Measurements from ENCODE around the gene PAIP2B.

DNA sequence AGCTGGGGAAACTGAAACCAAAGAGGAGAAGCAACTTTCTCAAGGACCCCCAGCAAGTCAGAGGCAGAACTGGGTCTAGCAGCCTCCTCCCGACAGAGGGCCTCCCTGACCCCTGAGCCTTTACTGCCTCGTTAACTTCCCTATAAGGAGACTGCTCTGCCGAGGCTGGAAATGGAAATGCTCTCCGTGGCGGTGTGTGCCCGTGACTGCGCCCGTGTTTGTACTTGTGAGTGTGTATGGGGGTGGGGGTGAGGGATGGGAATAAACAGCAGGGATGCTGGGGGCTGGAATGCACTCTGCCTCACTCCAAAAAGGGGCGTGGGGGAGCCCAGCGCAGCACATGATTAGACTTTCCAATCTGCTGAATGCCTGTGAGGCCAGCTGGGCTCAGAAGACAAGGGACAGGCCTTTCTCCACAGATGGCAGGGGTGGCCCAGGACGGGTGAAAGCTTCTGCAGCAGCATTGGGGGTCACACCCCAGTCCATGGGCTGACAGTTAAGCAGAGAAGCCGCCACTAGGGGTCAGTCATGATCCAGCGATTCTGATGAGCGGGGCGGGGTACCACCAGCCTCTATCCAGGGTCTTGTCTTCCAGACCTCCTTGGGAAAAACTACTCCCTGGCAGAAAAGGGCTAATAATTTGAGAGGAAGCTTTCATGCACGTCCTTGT lies 69.6 kb downstream of the PAIP2B start:
- TF ChIP-seq, protein P1, sequence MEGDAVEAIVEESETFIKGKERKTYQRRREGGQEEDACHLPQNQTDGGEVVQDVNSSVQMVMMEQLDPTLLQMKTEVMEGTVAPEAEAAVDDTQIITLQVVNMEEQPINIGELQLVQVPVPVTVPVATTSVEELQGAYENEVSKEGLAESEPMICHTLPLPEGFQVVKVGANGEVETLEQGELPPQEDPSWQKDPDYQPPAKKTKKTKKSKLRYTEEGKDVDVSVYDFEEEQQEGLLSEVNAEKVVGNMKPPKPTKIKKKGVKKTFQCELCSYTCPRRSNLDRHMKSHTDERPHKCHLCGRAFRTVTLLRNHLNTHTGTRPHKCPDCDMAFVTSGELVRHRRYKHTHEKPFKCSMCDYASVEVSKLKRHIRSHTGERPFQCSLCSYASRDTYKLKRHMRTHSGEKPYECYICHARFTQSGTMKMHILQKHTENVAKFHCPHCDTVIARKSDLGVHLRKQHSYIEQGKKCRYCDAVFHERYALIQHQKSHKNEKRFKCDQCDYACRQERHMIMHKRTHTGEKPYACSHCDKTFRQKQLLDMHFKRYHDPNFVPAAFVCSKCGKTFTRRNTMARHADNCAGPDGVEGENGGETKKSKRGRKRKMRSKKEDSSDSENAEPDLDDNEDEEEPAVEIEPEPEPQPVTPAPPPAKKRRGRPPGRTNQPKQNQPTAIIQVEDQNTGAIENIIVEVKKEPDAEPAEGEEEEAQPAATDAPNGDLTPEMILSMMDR (IDR thresholded peaks at IDR 0.05): peak; percentile 87
- TF ChIP-seq POLR2AphosphoS5 (IDR thresholded peaks at IDR 0.05; ENCODE audit: low read depth, low read length) (no peak), SIN3A (IDR thresholded peaks at IDR 0.05; ENCODE audit: borderline replicate concordance, insufficient read depth, low read depth, low read length) (no peak)

Data from Panc1 (cell line).